HepG2 (cell line): ENCODE data around the gene DBNDD2. TPM values are rescaled to one million over a fixed set of nuclear protein-coding genes. Genes with fewer than 3 reads are reported as not detected.

Source experiments
- ATF2 ChIP-seq: sonication (generic); formaldehyde crosslinking; IDR thresholded peaks from 2 replicates; pipeline ENCODE4 v1.4.0; 2020; ENCODE audit warnings: missing genetic modification reagents
- FOSL1 ChIP-seq: sonication (generic); formaldehyde crosslinking; IDR thresholded peaks from 2 replicates; pipeline ENCODE4 v1.9.0; 2021; ENCODE audit warnings: missing genetic modification reagents, borderline replicate concordance
- FOXJ3 ChIP-seq: sonication (generic); formaldehyde crosslinking; IDR thresholded peaks from 2 replicates; pipeline ENCODE4 v1.4.0; 2020; ENCODE audit warnings: missing genetic modification reagents, mild to moderate bottlenecking, borderline replicate concordance
- GMEB2 ChIP-seq: IDR thresholded peaks from 2 replicates; pipeline ENCODE4 v1.6.1; 2016; ENCODE audit warnings: missing biosample characterization, missing genetic modification reagents, low read depth
- GTF2F1 ChIP-seq: fragments of 150-350 bp; IDR thresholded peaks from 2 replicates; pipeline ENCODE4 v1.6.1; 2014; ENCODE audit warnings: low read length
- HMG20B ChIP-seq: conservative IDR thresholded peaks from 2 replicates; pipeline ENCODE4 v1.6.1; 2016; ENCODE audit warnings: missing genetic modification reagents, missing compliant biosample characterization
- HMGXB4 ChIP-seq, 2 experiments: sonication (generic) in 1 of 2; formaldehyde crosslinking in 1 of 2; IDR thresholded peaks; 2 replicates each; pipeline versions ENCODE4 v1.4.0 to v1.6.1; 2018 to 2020; ENCODE audit warnings: missing genetic modification reagents in 2 of 2, borderline replicate concordance in 1 of 2, low read depth in 1 of 2, mild to moderate bottlenecking in 1 of 2, missing biosample characterization in 1 of 2
- ISX ChIP-seq: sonication (generic); formaldehyde crosslinking; conservative IDR thresholded peaks from 2 replicates; pipeline ENCODE4 v1.5.0; 2020; ENCODE audit warnings: missing genetic modification reagents
- PBX2 ChIP-seq: IDR thresholded peaks from 2 replicates; pipeline ENCODE4 v1.6.1; 2016; ENCODE audit warnings: control low read depth
- RXRA ChIP-seq: sonication (generic); formaldehyde crosslinking; IDR thresholded peaks from 2 replicates; pipeline ENCODE4 v1.5.1; 2020; ENCODE audit warnings: missing genetic modification reagents
- TERF1 ChIP-seq: sonication (generic); formaldehyde crosslinking; IDR thresholded peaks from 2 replicates; pipeline ENCODE4 v1.8.0; 2022; ENCODE audit warnings: mild to moderate bottlenecking, missing genetic modification reagents, moderate library complexity
- THAP7 ChIP-seq: sonication (generic); formaldehyde crosslinking; IDR thresholded peaks from 2 replicates; pipeline ENCODE4 v1.8.1; 2023; ENCODE audit warnings: mild to moderate bottlenecking, missing genetic modification reagents
- ZBTB21 ChIP-seq: sonication (generic); formaldehyde crosslinking; IDR thresholded peaks from 2 replicates; pipeline ENCODE4 v1.4.0; 2020; ENCODE audit warnings: missing genetic modification reagents
- ZNF20 ChIP-seq: sonication (generic); formaldehyde crosslinking; IDR thresholded peaks from 2 replicates; pipeline ENCODE4 v1.4.0; 2020; ENCODE audit warnings: mild to moderate bottlenecking, moderate library complexity, missing genetic modification reagents
- ZNF549 ChIP-seq: sonication (generic); formaldehyde crosslinking; IDR thresholded peaks from 2 replicates; pipeline ENCODE4 v1.5.0; 2020; ENCODE audit warnings: missing genetic modification reagents
- ZNF891 ChIP-seq: sonication (generic); formaldehyde crosslinking; IDR thresholded peaks from 2 replicates; pipeline ENCODE4 v1.5.0; 2020; ENCODE audit warnings: mild to moderate bottlenecking, missing genetic modification reagents
- polyA plus RNA-seq, 8 experiments: library from polyadenylated mRNA; depleted of rRNA in 3 of 8; stranded (reverse) in 7 of 8; unstranded in 1 of 8; fragments of >200 nt; fragmentation: Illumina TruSeq in 4 of 8; extraction: Trizol in 4 of 8; gene quantifications; 2 replicates each; pipeline versions ENCODE4 v1.2.1 to v1.2.3, GENCODE V29; 2011 to 2016; ENCODE audit warnings: low read depth in 4 of 8, missing spikeins in 1 of 8, mixed read lengths in 1 of 8; ENCODE audit not compliant: insufficient read depth in 1 of 8
- total RNA-seq, 5 experiments: library from RNA; depleted of rRNA; stranded (reverse); fragments of >200 nt; fragmentation: Illumina TruSeq; extraction: Trizol; gene quantifications; 2 replicates each; pipeline ENCODE4 v1.2.3, GENCODE V29; 2016; ENCODE audit warnings: low read depth in 1 of 5

DBNDD2 gene
- total and polyA plus RNA-seq, 2 of the 13 experiments (the other 11 are each of a cell fraction or from before 2014, with no cell fraction given), result 16.7 to 47.6 TPM

DNA sequence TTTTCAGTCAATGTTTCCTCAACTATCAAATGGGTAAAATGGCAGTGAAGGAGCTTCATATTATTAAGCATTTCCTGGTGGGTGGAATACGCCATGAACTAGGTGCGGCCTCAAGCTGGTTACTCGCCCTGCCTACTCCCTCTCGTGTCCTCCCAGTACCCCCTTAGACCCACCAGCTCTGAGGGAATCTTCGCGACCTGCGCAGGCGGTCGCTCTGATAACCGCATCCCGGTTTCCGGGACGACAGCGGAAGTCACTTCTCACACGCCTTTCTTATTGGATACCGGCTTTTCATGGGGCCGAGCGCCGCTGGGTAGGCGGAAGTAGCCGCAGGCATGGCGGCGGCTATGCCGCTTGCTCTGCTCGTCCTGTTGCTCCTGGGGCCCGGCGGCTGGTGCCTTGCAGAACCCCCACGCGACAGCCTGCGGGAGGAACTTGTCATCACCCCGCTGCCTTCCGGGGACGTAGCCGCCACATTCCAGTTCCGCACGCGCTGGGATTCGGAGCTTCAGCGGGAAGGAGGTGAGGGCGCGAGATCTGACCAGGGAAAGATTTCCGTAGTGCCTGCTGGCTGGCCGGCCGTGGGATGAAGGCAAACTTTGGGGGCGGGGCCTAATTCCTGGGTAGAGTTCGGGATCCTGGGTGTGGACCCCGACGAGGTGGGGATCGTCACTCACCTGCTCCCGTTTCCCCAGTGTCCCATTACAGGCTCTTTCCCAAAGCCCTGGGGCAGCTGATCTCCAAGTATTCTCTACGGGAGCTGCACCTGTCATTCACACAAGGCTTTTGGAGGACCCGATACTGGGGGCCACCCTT, 7.9 kb downstream of the DBNDD2 start, which contains the start of gene PIGT (continued):
- peak; percentile 77 for TF ChIP-seq ATF2
- TF ChIP-seq GTF2F1, result 0 out of 2 replicates have a peak, but pooled peaks have one; percentile 72
- TF ChIP-seq HMG20B (CRISPR knock-in tag), result peak; percentile 69; the same call in 1 of the 2 replicates
- TF ChIP-seq FOXJ3 (CRISPR knock-in tag), result peak; percentile 78; the same call in 1 of the 2 replicates
- no peak for TF ChIP-seq TERF1 (CRISPR knock-in tag)
- peak; percentile 23; the same call in 1 of the 2 replicates for TF ChIP-seq FOSL1 (CRISPR knock-in tag)
- peak; percentile 79; the same call in 1 of the 2 replicates for TF ChIP-seq THAP7 (CRISPR knock-in tag)
- TF ChIP-seq HMGXB4 (CRISPR knock-in tag; IDR thresholded peaks at IDR 0.05; ENCODE audit: borderline replicate concordance in 1 of 2, low read depth in 1 of 2), result peak; percentile 33 to 83; a peak in 3 of 4 replicates
- TF ChIP-seq ISX (CRISPR knock-in tag), result no peak; the same call in 1 of the 2 replicates
- TF ChIP-seq ZBTB21 (CRISPR knock-in tag), result peak; percentile 83
- peak; percentile 23; the same call in 1 of the 2 replicates for TF ChIP-seq ZNF549
- no peak for TF ChIP-seq ZNF20 (CRISPR knock-in tag)
- peak; percentile 87 for TF ChIP-seq RXRA (CRISPR knock-in tag)
- TF ChIP-seq GMEB2, result peak; percentile 59; the same call in 1 of the 2 replicates
- no peak for TF ChIP-seq PBX2 (CRISPR knock-in tag)
- TF ChIP-seq ZNF891 (CRISPR knock-in tag), result peak; percentile 99
